H54 (cell line): ENCODE data around the gene CYFIP2.

Source experiments
- DNase-seq: peaks from one replicate; pipeline ENCODE4 v3.0.0; 2011; ENCODE audit warnings: low spot score, mixed read lengths; ENCODE audit not compliant: insufficient read length
- FAIRE-seq: peaks from 3 replicates; lab custom pipeline; 2011; peaks lifted over from hg19 to GRCh38; lab: Jason Lieb, UNC
- POLR2A ChIP-seq: IDR thresholded peaks from 2 replicates; pipeline ENCODE4 v1.6.1; 2011; ENCODE audit warnings: low read depth, mild to moderate bottlenecking, low read length

The CYFIP2 gene

DNA sequence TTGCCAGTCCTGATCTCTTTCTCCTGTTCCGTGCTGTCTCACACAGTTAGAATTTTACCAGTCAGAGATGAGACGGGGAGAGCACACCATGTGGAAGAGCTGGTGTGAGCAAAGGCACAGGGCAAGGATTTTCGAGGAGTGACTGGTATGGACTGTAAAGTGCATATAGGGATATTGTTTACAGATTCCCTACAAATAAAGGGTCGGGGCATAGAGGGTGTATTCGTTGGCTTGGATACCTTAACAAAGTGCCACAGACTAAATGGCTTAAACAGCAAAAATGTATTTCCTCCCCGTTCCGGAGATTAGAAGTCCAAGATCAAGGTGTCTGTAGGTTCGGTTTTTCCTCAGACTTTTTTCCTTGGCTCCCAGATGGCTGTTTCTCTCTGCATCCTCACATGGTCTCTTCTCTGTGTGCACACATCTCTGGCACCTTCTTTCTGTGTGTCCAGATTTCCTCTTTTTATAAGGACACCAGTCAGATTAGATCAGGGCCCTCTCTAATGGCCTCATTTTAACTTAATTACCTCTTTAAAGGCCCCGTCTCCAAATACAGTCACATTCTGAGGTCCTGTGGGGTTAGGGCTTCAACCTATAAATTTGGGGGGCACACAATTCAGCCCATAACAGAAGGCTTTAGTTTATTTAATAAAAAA, 23.4 kb downstream of the CYFIP2 start:
- DNase-seq = no peak
- FAIRE-seq = no peak
- no peak for TF ChIP-seq POLR2A

DNA sequence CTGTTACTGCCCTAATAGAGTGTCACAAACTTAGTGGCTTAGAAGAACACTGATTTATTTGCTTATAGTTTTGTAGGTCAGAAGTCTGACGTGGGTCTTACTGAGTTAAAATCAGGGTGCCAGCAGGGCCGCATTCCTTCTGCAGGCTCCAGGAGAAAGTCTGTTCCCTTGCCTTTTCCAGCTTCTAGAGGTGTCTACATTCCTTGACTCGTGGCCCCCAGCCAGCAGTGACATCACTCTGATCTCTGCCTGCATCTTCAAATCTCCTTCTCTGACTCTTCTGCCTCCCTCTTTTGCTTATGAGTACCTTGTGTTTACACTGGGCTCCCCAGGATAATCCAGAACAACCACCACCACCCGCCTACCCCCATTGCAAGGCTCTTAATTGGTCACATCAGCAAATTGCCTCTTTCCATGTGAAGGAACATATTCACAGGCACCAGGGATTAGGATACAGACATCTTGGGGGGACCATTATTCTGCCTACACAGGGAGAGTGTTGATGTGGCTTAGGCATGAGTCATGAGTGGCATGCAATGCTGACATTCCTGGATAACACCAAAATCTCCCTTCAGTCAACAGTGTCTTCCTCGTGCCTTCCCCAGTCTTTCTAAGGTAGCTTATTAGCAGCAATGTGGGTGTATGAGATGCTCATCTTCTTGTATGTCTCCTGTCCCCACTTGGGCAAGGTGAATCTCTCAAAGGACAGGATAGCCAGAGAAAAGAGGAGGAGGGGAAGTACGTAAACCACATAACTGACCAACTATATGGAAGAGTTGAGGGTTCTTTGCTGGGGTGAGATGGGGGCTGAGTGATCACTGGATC, 24.4 kb downstream of the CYFIP2 start:
- DNase-seq (no peak), FAIRE-seq (no peak)
- no peak for TF ChIP-seq POLR2A

DNA sequence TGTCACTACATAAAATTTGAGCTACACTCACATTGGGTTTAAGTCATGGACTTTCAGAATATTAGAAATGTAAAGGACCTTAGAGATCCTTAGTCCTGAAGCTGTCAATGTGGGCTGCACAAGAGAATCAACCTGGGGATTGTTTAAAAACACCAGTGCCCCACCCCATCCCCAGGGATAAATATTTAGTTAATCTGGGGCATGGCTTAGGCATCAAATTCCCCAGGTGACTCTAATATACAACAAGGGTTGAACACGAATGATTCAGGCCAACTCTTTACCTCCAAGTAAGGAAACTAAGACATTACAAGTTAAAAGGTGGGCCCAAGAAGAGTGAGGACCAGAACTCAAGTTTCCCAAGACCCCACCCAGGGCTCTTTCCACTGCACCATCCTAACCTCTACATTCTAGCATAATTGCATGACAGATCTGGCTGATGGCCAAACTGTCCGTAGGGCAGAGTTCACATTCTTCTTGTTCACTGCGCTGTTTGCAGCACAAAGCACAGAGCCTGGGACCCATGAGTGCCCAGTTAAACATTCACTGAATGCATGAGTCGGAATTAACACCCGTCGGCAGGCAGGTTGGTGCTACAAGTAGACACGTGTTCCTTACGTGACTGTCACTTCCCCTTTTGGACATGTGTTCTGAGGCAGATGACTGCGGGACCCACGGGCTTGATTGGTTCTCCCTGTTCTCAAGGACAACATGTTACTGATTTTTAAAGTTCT, 25.2 kb downstream of the CYFIP2 start:
- TF ChIP-seq POLR2A = no peak
- DNase-seq (no peak), FAIRE-seq (no peak)

DNA sequence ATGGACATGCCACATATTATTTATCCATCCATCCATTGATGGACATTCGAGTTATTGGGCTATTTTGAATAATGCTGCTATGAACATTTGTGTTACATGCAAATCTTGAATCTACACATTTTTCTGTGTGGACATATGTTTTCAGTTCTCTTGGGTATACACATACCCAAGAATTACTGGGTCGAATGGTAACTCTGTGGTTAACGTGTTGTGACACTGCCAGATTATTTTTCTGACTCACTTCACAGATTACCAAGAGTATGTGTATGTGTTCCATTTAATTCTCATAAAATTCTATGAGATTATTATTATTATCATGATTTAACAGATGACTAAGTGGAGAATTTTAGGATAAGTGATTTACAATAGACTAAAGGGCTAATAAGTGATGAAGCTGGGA, 26.7 kb downstream of the CYFIP2 start:
- FAIRE-seq (no peak), DNase-seq (no peak)
- no peak for TF ChIP-seq POLR2A

DNA sequence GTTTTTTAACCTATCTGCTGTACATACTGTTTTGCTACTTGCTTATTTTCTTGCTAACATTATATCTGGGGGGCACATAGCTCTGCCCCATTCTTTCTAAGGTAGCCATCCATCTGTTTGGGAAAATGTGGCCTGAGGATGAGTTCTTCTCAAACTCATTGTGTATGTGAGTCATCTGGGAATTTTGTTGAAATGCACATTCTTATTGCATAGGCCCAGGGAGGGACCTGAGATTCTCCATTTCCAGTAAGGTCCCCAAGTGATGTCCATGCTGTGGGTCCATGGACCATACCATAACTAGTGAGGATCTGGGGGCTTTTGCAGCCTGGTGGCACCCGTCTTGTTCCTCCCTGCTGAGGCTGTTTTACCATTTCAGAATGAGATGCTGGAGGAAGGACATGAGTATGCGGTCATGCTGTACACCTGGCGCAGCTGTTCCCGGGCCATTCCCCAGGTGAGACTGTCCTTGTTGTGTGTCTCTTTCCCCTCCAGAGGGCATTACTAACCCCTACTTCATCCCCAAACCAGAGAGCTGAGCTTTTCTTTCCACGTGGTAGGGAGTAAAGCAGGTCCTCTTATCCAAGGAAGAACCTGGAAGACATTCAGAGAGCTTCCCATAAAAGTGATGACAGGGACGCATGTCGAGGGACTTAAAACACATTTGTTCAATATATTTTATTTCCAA, 28.6 kb downstream of the CYFIP2 start:
- TF ChIP-seq POLR2A = no peak
- no peak for FAIRE-seq
- DNase-seq = no peak

DNA sequence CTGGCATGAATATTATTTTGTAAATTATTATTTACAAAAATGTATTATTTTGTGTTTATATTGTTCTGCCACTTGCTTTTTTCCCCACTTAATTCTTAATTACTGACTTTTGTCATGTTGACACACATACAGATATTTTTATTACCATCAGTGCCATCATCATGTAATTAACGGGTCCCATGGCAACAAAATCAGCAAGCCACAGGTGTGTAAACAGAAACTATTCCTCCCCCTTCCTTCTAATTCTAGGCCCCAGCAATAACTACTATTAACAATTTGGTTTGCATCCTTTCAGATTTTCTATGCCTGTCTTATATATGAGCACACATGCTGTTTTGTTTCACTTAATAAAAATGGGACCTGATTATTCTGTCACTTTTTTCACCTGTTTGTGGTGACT, 29.3 kb downstream of the CYFIP2 start:
- FAIRE-seq (no peak), DNase-seq (no peak)
- TF ChIP-seq POLR2A = no peak

DNA sequence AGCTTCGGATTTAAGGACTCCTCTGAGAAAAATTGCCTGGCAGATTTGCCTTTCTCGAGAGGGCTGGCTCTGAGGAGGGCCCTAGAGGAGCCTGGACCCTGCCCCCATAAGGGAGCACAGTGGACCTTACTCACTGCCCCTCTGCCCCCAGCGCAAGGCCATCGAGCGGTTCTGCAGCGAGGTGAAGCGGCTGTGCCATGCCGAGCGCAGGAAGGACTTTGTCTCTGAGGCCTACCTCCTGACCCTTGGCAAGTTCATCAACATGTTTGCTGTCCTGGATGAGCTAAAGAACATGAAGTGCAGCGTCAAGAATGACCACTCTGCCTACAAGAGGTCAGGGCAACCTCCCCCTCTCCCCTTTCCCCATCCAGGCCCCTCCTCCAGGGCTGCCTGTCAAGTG, 34.6 kb downstream of the CYFIP2 start:
- DNase-seq (no peak), FAIRE-seq (no peak)
- TF ChIP-seq POLR2A = no peak

DNA sequence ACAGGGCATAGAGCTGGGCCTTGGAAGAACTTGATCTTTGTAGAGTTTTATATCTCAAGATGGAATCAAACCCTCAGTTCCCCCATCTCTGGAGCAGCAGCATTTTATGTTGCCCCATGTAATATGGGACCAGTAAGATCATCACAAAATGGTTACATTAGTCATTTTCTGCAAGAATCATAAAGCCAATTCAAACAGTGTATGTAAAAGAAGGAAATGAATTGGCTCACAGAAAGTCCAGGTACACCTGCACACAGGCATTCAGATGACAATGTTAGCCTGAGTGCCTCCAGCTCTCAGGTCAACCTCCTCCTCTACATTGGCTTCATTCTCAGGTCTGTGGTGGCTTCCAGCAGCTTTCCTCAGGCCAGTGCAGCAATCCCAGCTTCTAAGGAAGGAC, 35.1 kb downstream of the CYFIP2 start:
- no peak for TF ChIP-seq POLR2A
- no peak for FAIRE-seq
- no peak for DNase-seq

DNA sequence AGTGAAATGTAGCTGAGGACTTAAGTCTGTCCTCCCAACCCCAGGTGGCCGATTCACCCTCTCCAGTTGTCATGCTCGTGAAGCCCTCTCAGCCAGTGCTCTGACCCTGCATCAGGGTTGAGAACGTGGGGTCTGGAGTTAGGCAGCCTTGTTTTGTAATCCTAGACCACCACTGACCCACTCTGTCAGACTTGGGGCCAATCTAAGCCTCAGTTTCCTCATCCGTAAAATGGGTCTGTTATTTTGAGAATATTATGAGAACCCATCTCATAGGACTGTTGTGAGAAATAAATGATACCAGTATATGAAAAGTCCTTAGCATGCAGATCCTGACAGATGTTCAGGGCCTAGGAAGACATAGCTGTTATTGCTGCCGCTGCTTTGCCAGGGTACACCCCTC, 37.1 kb downstream of the CYFIP2 start:
- no peak for TF ChIP-seq POLR2A
- no peak for FAIRE-seq

DNA sequence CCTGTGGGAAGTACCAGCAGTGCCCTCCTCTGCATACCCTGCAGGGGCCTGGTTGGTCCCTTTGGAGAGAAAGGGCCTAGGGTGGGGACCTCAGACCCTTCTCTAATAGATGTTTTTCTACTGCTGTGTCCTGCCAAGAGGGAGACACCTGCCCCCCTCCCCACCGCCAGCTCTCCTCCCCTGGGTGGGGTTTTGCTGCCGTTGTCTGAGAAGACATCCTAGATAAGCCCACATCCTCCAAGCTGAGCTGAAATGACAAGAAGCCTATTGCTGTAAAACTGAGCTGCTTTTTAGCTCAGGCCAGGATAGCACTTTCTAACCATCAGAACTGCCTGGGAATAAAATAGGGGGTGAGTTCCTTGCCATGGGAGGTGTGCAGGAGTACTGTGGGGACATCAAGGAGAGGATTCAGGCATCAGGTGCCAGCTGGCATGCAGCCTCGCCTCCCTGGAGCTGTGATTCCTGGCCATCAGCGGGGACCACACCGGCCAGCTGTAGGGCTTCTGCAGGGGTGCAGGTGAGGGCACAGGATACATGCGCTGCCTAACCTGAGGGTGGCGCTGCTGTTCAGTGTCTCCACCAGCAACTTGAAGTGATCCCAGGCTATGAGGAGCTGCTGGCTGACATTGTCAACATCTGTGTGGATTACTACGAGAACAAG, 37.9 kb downstream of the CYFIP2 start:
- FAIRE-seq = no peak
- no peak for TF ChIP-seq POLR2A
- DNase-seq = no peak

More for the DNA sequence above, 37.1 kb downstream of the CYFIP2 start:
- DNase-seq = no peak

DNA sequence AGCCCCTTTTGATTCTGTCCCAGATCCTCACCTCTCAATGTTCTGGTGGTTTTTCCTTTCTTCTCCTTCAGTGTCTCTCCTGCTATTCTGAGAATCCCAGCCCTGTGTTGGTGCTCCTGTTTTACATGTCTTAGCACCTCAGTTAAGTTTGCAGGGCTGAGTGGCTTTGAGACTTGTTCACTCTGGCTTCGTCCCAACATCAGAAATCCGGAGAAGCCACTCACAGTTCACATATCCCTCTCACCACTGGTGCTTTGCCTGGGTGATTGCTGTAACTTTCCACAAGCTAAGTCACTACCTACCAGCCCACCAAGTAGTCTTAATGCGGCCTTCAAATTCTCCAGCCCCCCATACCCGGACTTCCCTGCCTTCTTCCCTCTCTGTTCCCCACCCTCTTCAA, 40.2 kb downstream of the CYFIP2 start:
- DNase-seq = no peak
- no peak for FAIRE-seq
- TF ChIP-seq POLR2A = no peak

DNA sequence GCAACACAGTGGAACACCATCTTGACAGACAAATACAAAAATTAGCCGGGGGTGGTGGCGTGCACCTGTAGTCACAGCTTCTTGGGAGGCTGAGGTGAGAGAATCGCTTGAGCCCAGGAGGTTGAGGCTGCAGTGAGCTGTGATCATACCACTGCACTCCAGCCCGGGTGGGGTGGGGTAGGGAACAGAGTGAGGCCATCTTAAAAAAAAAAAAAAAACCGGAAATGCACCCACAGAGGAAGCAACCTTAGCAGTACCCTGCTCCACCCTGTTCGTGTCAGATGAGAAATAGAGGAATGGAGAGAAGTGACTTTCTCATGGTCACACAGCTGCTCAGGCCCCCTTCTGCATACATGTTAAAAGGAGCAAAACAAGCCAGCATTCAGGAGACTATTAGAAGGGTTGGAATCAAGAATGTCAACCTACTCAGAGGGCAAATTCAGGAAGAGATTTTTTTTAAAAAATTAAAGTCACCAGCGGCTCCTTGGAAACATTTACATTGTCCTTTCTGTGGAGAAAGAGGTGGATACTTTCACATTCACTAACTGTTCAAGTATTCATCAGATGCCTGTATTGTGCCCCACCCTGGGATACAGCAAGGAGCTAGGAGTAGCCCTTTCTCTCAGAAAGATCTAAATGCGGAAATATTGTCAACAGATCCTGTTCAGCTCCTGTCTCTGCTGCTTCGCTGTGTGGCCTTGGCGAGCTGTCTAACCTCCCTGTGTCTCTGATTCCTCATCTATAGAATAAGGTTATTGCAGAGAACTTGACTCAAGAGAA, 41.0 kb downstream of the CYFIP2 start:
- no peak for TF ChIP-seq POLR2A
- FAIRE-seq (no peak), DNase-seq (no peak)

DNA sequence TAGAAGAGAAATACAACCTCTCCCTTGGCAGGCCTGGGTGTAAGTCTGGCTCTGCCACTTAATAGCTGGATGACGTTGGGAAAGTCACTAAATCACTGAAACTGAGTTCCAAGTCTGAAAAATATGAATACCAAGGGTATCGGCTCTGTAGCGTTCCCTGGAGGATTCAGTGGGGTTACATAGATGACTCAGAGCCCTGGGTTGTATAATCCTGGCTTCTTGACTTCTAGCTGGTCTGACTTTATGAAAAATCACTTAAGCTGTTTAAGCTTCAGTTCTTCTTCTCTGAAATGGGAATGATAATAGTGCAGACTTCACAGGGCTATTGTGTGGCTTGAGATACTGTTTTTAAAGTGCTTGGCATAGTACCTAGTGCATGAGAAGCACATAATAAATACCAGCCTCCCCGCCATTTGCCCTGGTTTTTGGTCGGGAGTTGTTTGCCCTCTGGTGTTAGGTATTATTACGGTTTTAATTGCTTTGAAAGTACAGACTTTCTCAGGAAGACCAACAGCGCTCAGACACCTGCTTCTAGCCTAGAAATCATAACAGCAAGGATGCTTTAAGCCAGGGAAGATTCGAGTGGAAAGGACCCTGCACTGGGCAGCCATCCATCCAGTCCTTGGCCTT, 43.0 kb downstream of the CYFIP2 start:
- no peak for TF ChIP-seq POLR2A
- no peak for DNase-seq
- no peak for FAIRE-seq
